Measurements from ENCODE around the gene BACE1.

The BACE1 gene

GRCh38 chr11:117282956-117283355, 33.1 kb downstream of the BACE1 start:
- DNase-seq (ENCODE audit: low spot score), result no peak
- Histone ChIP-seq H3K79me1 (ENCODE audit: low read depth, low read length) (peaks cover 2% of the 10 kb centered on the region), H3K18ac (ENCODE audit: low read length) (no peak overlapping the region), H3K9ac (ENCODE audit: low read depth, low read length, poor library complexity) (no peak overlapping the region), H3K14ac (ENCODE audit: low read length) (no peak overlapping the region), H3K27ac (replicated peaks; ENCODE audit: low read length) (no peak overlapping the region), H2AFZ (ENCODE audit: low read length) (no peak overlapping the region), H3K27me3 (ENCODE audit: control insufficient read depth in 3 of 3, insufficient read depth in 3 of 3, low read depth in 1 of 3, low read length in 3 of 3) (no peaks in the 10 kb centered on the region), H4K8ac (ENCODE audit: low read depth, low read length) (no peak overlapping the region), H3K4me1 (ENCODE audit: control insufficient read depth in 2 of 2, insufficient read depth in 1 of 2, low read depth in 1 of 2, low read length in 2 of 2) (no peaks in the 10 kb centered on the region), H2BK15ac (ENCODE audit: low read length) (no peak overlapping the region), H2AK5ac (ENCODE audit: low read depth, low read length) (no peak overlapping the region), H3K36me3 (replicated peaks in 1 of 2; ENCODE audit: control insufficient read depth in 2 of 2, insufficient read depth in 2 of 2, low read length in 2 of 2) (peaks cover 33 to 89% of the 10 kb centered on the region in 2 donors), H3K4me2 (ENCODE audit: insufficient read depth, low read length, poor library complexity, severe bottlenecking) (no peak overlapping the region), H2BK12ac (ENCODE audit: low read length) (no peak overlapping the region), H3K23ac (ENCODE audit: low read depth, low read length, poor library complexity) (no peak overlapping the region), H2BK120ac (ENCODE audit: low read depth, low read length) (no peak overlapping the region), H4K91ac (ENCODE audit: low read depth, low read length, poor library complexity) (no peak overlapping the region), H3K9me3 (replicated peaks in 1 of 2; ENCODE audit: control insufficient read depth in 2 of 2, insufficient read depth in 1 of 2, low read depth in 1 of 2, low read length in 2 of 2) (no peaks in the 10 kb centered on the region), H3K4ac (ENCODE audit: low read length) (no peak overlapping the region), H2BK5ac (ENCODE audit: low read length) (no peak overlapping the region), H3K4me3 (ENCODE audit: low read length in 2 of 2) (no peak overlapping the region)
- no CpG with 5 or more reads among the region's 3 CpGs for WGBS, 2 donors (ENCODE audit: extremely low coverage in 2 of 2, insufficient read length in 2 of 2, insufficient replicate concordance in 1 of 2)

GRCh38 chr11:117281869-117282268, 34.2 kb downstream of the BACE1 start:
- Histone ChIP-seq H2BK120ac (ENCODE audit: low read depth, low read length) (no peak overlapping the region), H3K27me3 (ENCODE audit: control insufficient read depth in 3 of 3, insufficient read depth in 3 of 3, low read depth in 1 of 3, low read length in 3 of 3) (no peaks in the 10 kb centered on the region), H2AFZ (ENCODE audit: low read length) (no peak overlapping the region), H2BK12ac (ENCODE audit: low read length) (no peak overlapping the region), H3K36me3 (replicated peaks in 1 of 2; ENCODE audit: control insufficient read depth in 2 of 2, insufficient read depth in 2 of 2, low read length in 2 of 2) (peaks cover 29 to 79% of the 10 kb centered on the region in 2 donors), H2AK5ac (ENCODE audit: low read depth, low read length) (no peak overlapping the region), H3K27ac (replicated peaks; ENCODE audit: low read length) (no peak overlapping the region), H3K4me1 (ENCODE audit: control insufficient read depth in 2 of 2, insufficient read depth in 1 of 2, low read depth in 1 of 2, low read length in 2 of 2) (no peaks in the 10 kb centered on the region), H2BK15ac (ENCODE audit: low read length) (no peak overlapping the region), H3K9ac (ENCODE audit: low read depth, low read length, poor library complexity) (no peak overlapping the region), H3K18ac (ENCODE audit: low read length) (no peak overlapping the region), H4K8ac (ENCODE audit: low read depth, low read length) (no peak overlapping the region), H3K4ac (ENCODE audit: low read length) (no peak overlapping the region), H3K4me3 (ENCODE audit: low read length in 2 of 2) (no peak overlapping the region), H3K79me1 (ENCODE audit: low read depth, low read length) (peaks cover 2% of the 10 kb centered on the region), H3K4me2 (ENCODE audit: insufficient read depth, low read length, poor library complexity, severe bottlenecking) (no peak overlapping the region), H2BK5ac (ENCODE audit: low read length) (no peak overlapping the region), H3K9me3 (replicated peaks in 1 of 2; ENCODE audit: control insufficient read depth in 2 of 2, insufficient read depth in 1 of 2, low read depth in 1 of 2, low read length in 2 of 2) (no peaks in the 10 kb centered on the region), H3K14ac (ENCODE audit: low read length) (no peak overlapping the region), H3K23ac (ENCODE audit: low read depth, low read length, poor library complexity) (no peak overlapping the region), H4K91ac (ENCODE audit: low read depth, low read length, poor library complexity) (no peak overlapping the region)
- no CpG with 5 or more reads among the region's 7 CpGs for WGBS, 2 donors (ENCODE audit: extremely low coverage in 2 of 2, insufficient read length in 2 of 2, insufficient replicate concordance in 1 of 2)
- no peak for DNase-seq (ENCODE audit: low spot score)

GRCh38 chr11:117281159-117281558, 34.9 kb downstream of the BACE1 start:
- Histone ChIP-seq H3K4me2 (ENCODE audit: insufficient read depth, low read length, poor library complexity, severe bottlenecking) (no peak overlapping the region), H3K27me3 (ENCODE audit: control insufficient read depth in 3 of 3, insufficient read depth in 3 of 3, low read depth in 1 of 3, low read length in 3 of 3) (no peaks in the 10 kb centered on the region), H3K27ac (replicated peaks; ENCODE audit: low read length) (no peak overlapping the region), H3K9ac (ENCODE audit: low read depth, low read length, poor library complexity) (no peak overlapping the region), H2BK5ac (ENCODE audit: low read length) (no peak overlapping the region), H3K14ac (ENCODE audit: low read length) (no peak overlapping the region), H3K9me3 (replicated peaks in 1 of 2; ENCODE audit: control insufficient read depth in 2 of 2, insufficient read depth in 1 of 2, low read depth in 1 of 2, low read length in 2 of 2) (no peaks in the 10 kb centered on the region), H2AK5ac (ENCODE audit: low read depth, low read length) (no peak overlapping the region), H3K4me1 (ENCODE audit: control insufficient read depth in 2 of 2, insufficient read depth in 1 of 2, low read depth in 1 of 2, low read length in 2 of 2) (no peaks in the 10 kb centered on the region), H4K91ac (ENCODE audit: low read depth, low read length, poor library complexity) (no peak overlapping the region), H3K36me3 (replicated peaks in 1 of 2; ENCODE audit: control insufficient read depth in 2 of 2, insufficient read depth in 2 of 2, low read length in 2 of 2) (peaks cover 29 to 79% of the 10 kb centered on the region in 2 donors), H3K79me1 (ENCODE audit: low read depth, low read length) (peaks cover 2% of the 10 kb centered on the region), H3K4me3 (ENCODE audit: low read length in 2 of 2) (no peak overlapping the region), H2AFZ (ENCODE audit: low read length) (no peak overlapping the region), H3K4ac (ENCODE audit: low read length) (no peak overlapping the region), H2BK15ac (ENCODE audit: low read length) (no peak overlapping the region), H2BK12ac (ENCODE audit: low read length) (no peak overlapping the region), H3K18ac (ENCODE audit: low read length) (no peak overlapping the region), H3K23ac (ENCODE audit: low read depth, low read length, poor library complexity) (no peak overlapping the region), H2BK120ac (ENCODE audit: low read depth, low read length) (no peak overlapping the region), H4K8ac (ENCODE audit: low read depth, low read length) (no peak overlapping the region)
- WGBS, 2 donors (ENCODE audit: extremely low coverage in 2 of 2, insufficient read length in 2 of 2, insufficient replicate concordance in 1 of 2), result no CpG with 5 or more reads among the region's 6 CpGs
- DNase-seq (ENCODE audit: low spot score), result no peak

- Histone ChIP-seq H3K4me1 (ENCODE audit: control insufficient read depth in 2 of 2, insufficient read depth in 1 of 2, low read depth in 1 of 2, low read length in 2 of 2) (no peaks in the 10 kb centered on the region), H3K14ac (ENCODE audit: low read length) (no peak overlapping the region), H2BK120ac (ENCODE audit: low read depth, low read length) (no peak overlapping the region), H3K36me3 (replicated peaks in 1 of 2; ENCODE audit: control insufficient read depth in 2 of 2, insufficient read depth in 2 of 2, low read length in 2 of 2) (peaks cover 22 to 79% of the 10 kb centered on the region in 2 donors), H4K91ac (ENCODE audit: low read depth, low read length, poor library complexity) (no peak overlapping the region), H3K4ac (ENCODE audit: low read length) (no peak overlapping the region), H3K23ac (ENCODE audit: low read depth, low read length, poor library complexity) (no peak overlapping the region), H3K27me3 (ENCODE audit: control insufficient read depth in 3 of 3, insufficient read depth in 3 of 3, low read depth in 1 of 3, low read length in 3 of 3) (no peaks in the 10 kb centered on the region), H2AFZ (ENCODE audit: low read length) (no peak overlapping the region), H2BK5ac (ENCODE audit: low read length) (no peak overlapping the region), H3K4me3 (ENCODE audit: low read length in 2 of 2) (no peak overlapping the region), H3K79me1 (ENCODE audit: low read depth, low read length) (peaks cover 2% of the 10 kb centered on the region), H3K27ac (replicated peaks; ENCODE audit: low read length) (no peak overlapping the region), H3K4me2 (ENCODE audit: insufficient read depth, low read length, poor library complexity, severe bottlenecking) (no peak overlapping the region), H2AK5ac (ENCODE audit: low read depth, low read length) (no peak overlapping the region), H4K8ac (ENCODE audit: low read depth, low read length) (no peak overlapping the region), H2BK15ac (ENCODE audit: low read length) (no peak overlapping the region), H2BK12ac (ENCODE audit: low read length) (no peak overlapping the region), H3K18ac (ENCODE audit: low read length) (no peak overlapping the region), H3K9me3 (replicated peaks in 1 of 2; ENCODE audit: control insufficient read depth in 2 of 2, insufficient read depth in 1 of 2, low read depth in 1 of 2, low read length in 2 of 2) (no peaks in the 10 kb centered on the region), H3K9ac (ENCODE audit: low read depth, low read length, poor library complexity) (no peak overlapping the region)
- DNase-seq (ENCODE audit: low spot score), result no peak
- no CpG with 5 or more reads among the region's 4 CpGs for WGBS, 2 donors (ENCODE audit: extremely low coverage in 2 of 2, insufficient read length in 2 of 2, insufficient replicate concordance in 1 of 2)
Measured at GRCh38 chr11:117279711-117280376, 36.2 kb downstream of the BACE1 start.
